Mucosa of stomach (tissue), 1 donor: ENCODE results near the gene LLGL2.

Source experiments
- H3K27me3 ChIP-seq: one replicate; pipeline ENCODE4 v1.7.0; 2013; ENCODE audit warnings: mild to moderate bottlenecking, low read length; ENCODE audit not compliant: control insufficient read depth, insufficient read depth
- H3K36me3 ChIP-seq: one replicate; pipeline ENCODE4 v1.7.0; 2013; ENCODE audit warnings: low read length; ENCODE audit not compliant: control insufficient read depth, insufficient read depth
- H3K4me1 ChIP-seq: one replicate; pipeline ENCODE4 v1.7.0; 2013; ENCODE audit warnings: mild to moderate bottlenecking, low read length; ENCODE audit not compliant: control insufficient read depth, insufficient read depth
- H3K4me3 ChIP-seq: one replicate; pipeline ENCODE4 v1.7.0; 2013; ENCODE audit warnings: low read length
- H3K9ac ChIP-seq: one replicate; pipeline ENCODE4 v1.7.0; 2013; ENCODE audit warnings: mild to moderate bottlenecking, low read length, moderate library complexity
- H3K9me3 ChIP-seq: one replicate; pipeline ENCODE4 v1.7.0; 2013; ENCODE audit warnings: mild to moderate bottlenecking, low read length, moderate library complexity; ENCODE audit not compliant: control insufficient read depth
- donor health status: Pancreatic carcinoma.

LLGL2 gene

DNA sequence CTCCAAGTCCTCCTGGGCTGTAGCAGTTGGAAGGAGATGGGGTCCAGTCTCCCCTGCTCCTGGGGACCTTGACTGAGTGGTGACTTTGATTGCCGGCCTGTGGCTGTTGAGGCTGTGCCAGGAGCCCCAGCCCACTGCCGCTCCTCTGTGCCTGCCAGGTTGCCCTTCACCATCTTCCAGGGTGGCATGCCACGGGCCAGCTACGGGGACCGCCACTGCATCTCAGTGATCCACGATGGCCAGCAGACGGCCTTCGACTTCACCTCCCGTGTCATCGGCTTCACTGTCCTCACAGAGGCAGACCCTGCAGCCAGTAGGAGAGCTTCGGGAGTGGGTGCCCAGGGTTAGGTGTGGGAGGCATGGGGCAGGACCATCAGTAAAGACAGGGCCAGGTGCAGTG, 38.7 kb downstream of the LLGL2 start:
- H3K27me3 ChIP-seq: no peaks in the 10 kb centered on the region
- peaks cover 36% of the 10 kb centered on the region for H3K36me3 ChIP-seq
- peaks cover 8% of the 10 kb centered on the region for H3K4me1 ChIP-seq
- no peaks in the 10 kb centered on the region for H3K9me3 ChIP-seq
- H3K4me3 ChIP-seq: no peak overlapping the region
- no peak overlapping the region for H3K9ac ChIP-seq

GRCh38 chr17:75565066-75565465, 39.6 kb downstream of the LLGL2 start:
- Histone ChIP-seq H3K36me3 (peaks cover 27% of the 10 kb centered on the region), H3K9ac (no peak overlapping the region), H3K9me3 (no peaks in the 10 kb centered on the region), H3K27me3 (no peaks in the 10 kb centered on the region), H3K4me1 (no peaks in the 10 kb centered on the region), H3K4me3 (no peak overlapping the region)

DNA sequence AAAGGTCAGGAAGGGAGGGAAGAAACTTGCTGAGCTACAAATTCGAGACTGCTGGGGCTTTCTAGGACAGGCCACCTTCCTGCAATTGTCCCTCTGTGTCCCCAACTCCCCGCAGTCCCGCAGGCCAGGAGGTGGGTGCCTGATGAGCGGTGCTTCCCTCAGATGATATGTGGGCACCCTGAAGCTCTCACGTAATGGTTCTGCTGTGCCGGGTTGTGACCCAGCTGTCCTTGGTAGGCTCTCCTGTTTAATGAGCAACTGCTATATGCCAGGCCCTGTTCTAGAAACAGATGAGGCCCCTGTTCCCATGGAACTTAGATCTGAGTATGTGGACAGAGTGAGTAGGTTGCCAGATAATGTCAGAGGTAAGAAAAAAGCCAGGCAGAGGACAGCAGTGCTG, 40.1 kb downstream of the LLGL2 start:
- Histone ChIP-seq H3K4me3 (no peak overlapping the region), H3K9me3 (no peaks in the 10 kb centered on the region), H3K9ac (no peak overlapping the region), H3K27me3 (no peaks in the 10 kb centered on the region), H3K4me1 (no peaks in the 10 kb centered on the region), H3K36me3 (peaks cover 26% of the 10 kb centered on the region)

DNA sequence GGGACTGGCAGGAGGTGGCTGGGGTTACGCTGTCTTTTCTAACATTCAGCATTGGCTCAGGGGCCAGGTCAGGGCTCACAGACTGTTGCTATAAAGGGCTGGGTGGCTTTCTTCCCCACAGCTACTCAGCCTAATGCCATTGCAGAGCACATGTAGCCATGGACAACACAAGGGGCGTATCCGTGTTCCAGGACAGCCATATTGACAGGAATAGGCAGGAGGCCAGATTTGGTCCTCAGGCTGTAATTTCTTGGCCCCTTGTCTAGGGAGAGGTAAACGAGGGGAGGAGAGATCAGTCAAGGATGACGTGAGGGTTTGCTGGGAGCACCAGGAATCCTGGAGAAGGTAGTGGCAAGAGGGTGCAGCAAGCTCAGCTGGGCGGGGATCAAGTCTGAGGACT, 40.9 kb downstream of the LLGL2 start:
- Histone ChIP-seq H3K9ac (no peak overlapping the region), H3K9me3 (no peaks in the 10 kb centered on the region), H3K4me3 (no peak overlapping the region), H3K27me3 (no peaks in the 10 kb centered on the region), H3K36me3 (peaks cover 26% of the 10 kb centered on the region), H3K4me1 (no peaks in the 10 kb centered on the region)

GRCh38 chr17:75566834-75567233, 41.3 kb downstream of the LLGL2 start:
- Histone ChIP-seq H3K9me3 (no peaks in the 10 kb centered on the region), H3K9ac (no peak overlapping the region), H3K4me3 (no peak overlapping the region), H3K27me3 (no peaks in the 10 kb centered on the region), H3K4me1 (no peaks in the 10 kb centered on the region), H3K36me3 (peaks cover 26% of the 10 kb centered on the region)

DNA sequence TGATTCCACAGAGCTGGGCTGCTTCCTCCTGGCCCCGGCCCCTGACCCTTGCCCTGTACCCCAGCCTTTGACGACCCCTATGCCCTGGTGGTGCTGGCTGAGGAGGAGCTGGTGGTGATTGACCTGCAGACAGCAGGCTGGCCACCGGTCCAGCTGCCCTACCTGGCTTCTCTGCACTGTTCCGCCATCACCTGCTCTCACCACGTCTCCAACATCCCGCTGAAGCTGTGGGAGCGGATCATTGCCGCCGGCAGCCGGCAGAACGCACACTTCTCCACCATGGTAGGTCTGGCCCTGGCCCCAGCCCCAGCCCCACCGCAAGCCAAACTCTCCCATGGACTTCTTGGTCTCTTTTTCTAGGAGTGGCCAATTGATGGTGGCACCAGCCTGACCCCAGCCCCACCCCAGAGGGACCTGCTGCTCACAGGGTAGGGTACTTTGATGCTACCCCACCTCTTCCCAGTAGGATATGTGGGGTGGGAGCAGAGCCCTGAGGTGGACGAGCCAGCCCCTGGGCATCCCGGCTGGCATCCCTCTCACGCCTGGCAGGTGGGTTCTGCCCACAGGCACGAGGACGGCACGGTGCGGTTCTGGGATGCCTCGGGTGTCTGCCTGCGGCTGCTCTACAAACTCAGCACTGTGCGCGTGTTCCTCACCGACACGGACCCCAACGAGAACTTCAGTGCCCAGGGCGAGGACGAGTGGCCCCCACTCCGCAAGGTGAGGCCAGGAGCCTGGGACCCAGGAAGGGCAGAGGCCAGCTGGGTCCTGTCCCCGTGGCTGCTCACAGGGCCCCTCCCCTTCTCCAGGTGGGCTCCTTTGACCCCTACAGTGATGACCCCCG, 43.1 kb downstream of the LLGL2 start:
- Histone ChIP-seq H3K27me3 (no peaks in the 10 kb centered on the region), H3K4me1 (peaks cover 3% of the 10 kb centered on the region), H3K4me3 (no peak overlapping the region), H3K9me3 (no peaks in the 10 kb centered on the region), H3K9ac (no peak overlapping the region), H3K36me3 (peaks cover 24% of the 10 kb centered on the region)

- Histone ChIP-seq H3K27me3 (no peaks in the 10 kb centered on the region), H3K9ac (no peak overlapping the region), H3K4me1 (peaks cover 3% of the 10 kb centered on the region), H3K4me3 (no peak overlapping the region), H3K9me3 (no peaks in the 10 kb centered on the region), H3K36me3 (peaks cover 17% of the 10 kb centered on the region)
Measured at GRCh38 chr17:75570034-75570676, 44.7 kb downstream of the LLGL2 start.

- peaks cover 5% of the 10 kb centered on the region for H3K4me1 ChIP-seq
- H3K9ac ChIP-seq: no peak overlapping the region
- H3K27me3 ChIP-seq: no peaks in the 10 kb centered on the region
- H3K9me3 ChIP-seq: no peaks in the 10 kb centered on the region
- H3K4me3 ChIP-seq: no peak overlapping the region
- peaks cover 23% of the 10 kb centered on the region for H3K36me3 ChIP-seq
Measured at GRCh38 chr17:75570772-75571171, 45.3 kb downstream of the LLGL2 start.

DNA sequence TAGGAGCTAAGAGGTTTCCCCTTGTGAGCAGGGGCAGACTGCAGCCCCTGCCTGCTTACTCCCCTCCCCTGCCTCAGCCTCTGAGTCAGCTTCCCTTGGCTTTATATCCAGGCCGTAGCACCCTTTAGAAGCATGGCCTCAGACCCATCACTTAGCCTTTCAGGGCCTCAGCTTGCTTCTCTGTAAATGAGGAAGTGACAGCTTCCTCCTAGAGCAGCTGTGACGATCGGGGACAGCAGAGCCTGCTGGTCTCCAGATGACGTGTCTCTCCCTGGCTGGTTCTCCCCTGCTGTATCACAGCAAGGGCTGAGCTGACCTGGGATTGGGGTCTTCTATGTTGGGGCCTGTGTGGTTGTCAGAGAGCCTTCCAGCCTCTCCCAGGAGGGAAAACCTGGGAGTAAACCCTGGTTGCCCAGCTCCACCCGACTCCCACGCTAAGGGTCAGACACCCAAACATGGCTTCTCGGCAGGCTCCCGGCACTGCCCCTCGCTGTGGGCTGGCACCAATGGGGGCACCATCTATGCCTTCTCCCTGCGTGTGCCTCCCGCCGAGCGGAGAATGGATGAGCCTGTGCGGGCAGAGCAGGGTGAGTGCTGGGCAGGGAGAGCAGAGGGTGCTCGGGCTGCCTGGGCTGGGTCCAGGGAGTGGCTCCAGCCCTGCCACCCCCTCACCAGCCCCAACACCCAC, 45.8 kb downstream of the LLGL2 start:
- H3K4me1 ChIP-seq: peaks cover 10% of the 10 kb centered on the region
- no peak overlapping the region for H3K9ac ChIP-seq
- H3K36me3 ChIP-seq: peaks cover 23% of the 10 kb centered on the region
- no peaks in the 10 kb centered on the region for H3K9me3 ChIP-seq
- H3K27me3 ChIP-seq: no peaks in the 10 kb centered on the region
- no peak overlapping the region for H3K4me3 ChIP-seq

- H3K4me1 ChIP-seq: peaks cover 14% of the 10 kb centered on the region
- H3K9me3 ChIP-seq: no peaks in the 10 kb centered on the region
- H3K9ac ChIP-seq: no peak overlapping the region
- no peak overlapping the region for H3K4me3 ChIP-seq
- H3K36me3 ChIP-seq: peaks cover 19% of the 10 kb centered on the region
- H3K27me3 ChIP-seq: no peaks in the 10 kb centered on the region
Measured at GRCh38 chr17:75571885-75572215, 46.4 kb downstream of the LLGL2 start.

DNA sequence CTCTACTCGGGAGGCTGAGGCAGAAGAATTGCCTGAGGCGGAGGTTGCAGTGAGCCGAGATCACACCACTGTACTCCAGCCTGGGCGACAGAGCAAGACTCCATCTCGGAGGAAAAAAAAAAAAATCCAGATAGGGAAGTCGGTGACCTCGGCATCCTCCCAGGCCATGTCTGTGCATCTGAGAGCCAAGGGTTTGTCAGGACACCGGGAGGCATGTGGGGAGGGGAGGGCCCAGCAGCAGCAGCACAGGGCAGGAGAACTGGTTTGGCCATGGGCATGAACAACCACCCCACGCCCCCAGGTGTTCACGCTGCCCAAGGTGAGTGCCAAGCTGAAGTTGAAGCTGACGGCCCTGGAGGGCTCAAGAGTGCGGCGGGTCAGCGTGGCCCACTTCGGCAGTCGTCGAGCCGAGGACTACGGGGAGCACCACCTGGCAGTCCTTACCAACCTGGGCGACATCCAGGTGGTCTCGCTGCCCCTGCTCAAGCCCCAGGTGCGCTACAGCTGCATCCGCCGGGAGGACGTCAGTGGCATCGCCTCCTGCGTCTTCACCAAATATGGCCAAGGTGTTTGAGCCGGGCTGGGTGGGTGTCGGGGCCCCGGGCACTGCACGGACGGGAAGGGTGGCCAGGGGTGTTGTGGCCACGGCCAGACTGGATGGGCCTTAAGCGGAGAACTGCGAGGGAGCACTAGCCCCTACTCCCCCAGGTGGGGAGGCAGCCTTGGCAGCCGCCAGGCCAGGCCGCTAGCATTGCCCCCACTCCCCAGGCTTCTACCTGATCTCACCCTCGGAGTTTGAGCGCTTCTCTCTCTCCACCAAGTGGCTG, 47.4 kb downstream of the LLGL2 start:
- no peaks in the 10 kb centered on the region for H3K9me3 ChIP-seq
- no peak overlapping the region for H3K4me3 ChIP-seq
- no peaks in the 10 kb centered on the region for H3K27me3 ChIP-seq
- H3K4me1 ChIP-seq: peaks cover 14% of the 10 kb centered on the region
- no peak overlapping the region for H3K9ac ChIP-seq
- peaks cover 19% of the 10 kb centered on the region for H3K36me3 ChIP-seq
